NCI-H1694 (cell line): ENCODE data around the gene PAPSS1.
"Not testable (repeated sequence)": the region's sequence is repeated elsewhere in the genome, so short reads cannot be mapped to it uniquely, and the experiment has no call there.

Experiments used
- DNase-seq: peaks from one replicate; lab custom pipeline; 2025; lab: John Stamatoyannopoulos, UW

The PAPSS1 gene

GRCh38 chr4:107726131-107726925, 6.3 kb upstream of the PAPSS1 start:
- peak; percentile 33 for DNase-seq

- DNase-seq, result no peak
These were observed 5.3 kb upstream of the PAPSS1 start for GRCh38 chr4:107725281-107725859.

- DNase-seq, result not testable (repeated sequence)
These were observed 3.3 kb upstream of the PAPSS1 start for GRCh38 chr4:107723331-107723730.

GRCh38 chr4:107721436-107722100, 1.5 kb upstream of the PAPSS1 start:
- DNase-seq, result no peak

GRCh38 chr4:107719207-107719921, 670 bp downstream of the PAPSS1 start:
- DNase-seq, result no peak

GRCh38 chr4:107718351-107718965, 1.6 kb downstream of the PAPSS1 start:
- no peak for DNase-seq

- no peak for DNase-seq
These were observed 5.8 kb downstream of the PAPSS1 start for GRCh38 chr4:107714256-107714655.

GRCh38 chr4:107712236-107712635, 7.8 kb downstream of the PAPSS1 start:
- DNase-seq, result no peak

GRCh38 chr4:107711831-107712230, 8.2 kb downstream of the PAPSS1 start:
- no peak for DNase-seq

GRCh38 chr4:107710493-107711459, 9.3 kb downstream of the PAPSS1 start:
- no peak for DNase-seq

GRCh38 chr4:107709916-107710315, 10.1 kb downstream of the PAPSS1 start:
- no peak for DNase-seq

GRCh38 chr4:107708225-107708624, 11.8 kb downstream of the PAPSS1 start:
- no peak for DNase-seq

GRCh38 chr4:107705742-107706556, 14.1 kb downstream of the PAPSS1 start:
- no peak for DNase-seq

GRCh38 chr4:107701565-107701964, 18.5 kb downstream of the PAPSS1 start:
- no peak for DNase-seq

- no peak for DNase-seq
These were observed 20.4 kb downstream of the PAPSS1 start for GRCh38 chr4:107699466-107700206.

- not testable (repeated sequence) for DNase-seq
These were observed 23.8 kb downstream of the PAPSS1 start for GRCh38 chr4:107696187-107696586.

- no peak for DNase-seq
These were observed 26.9 kb downstream of the PAPSS1 start for GRCh38 chr4:107693132-107693531.

- DNase-seq, result no peak
These were observed 27.8 kb downstream of the PAPSS1 start for GRCh38 chr4:107692202-107692601.

- DNase-seq, result no peak
These were observed 28.7 kb downstream of the PAPSS1 start for GRCh38 chr4:107691378-107691777.
